AG09319 (cell line): ENCODE data around the gene MTA1.

Source experiments
- DNase-seq: peaks from one replicate; pipeline ENCODE4 v3.0.0-alpha.2; 2010; ENCODE audit warnings: low read depth; ENCODE audit errors: extremely low read depth
- TF ChIP-seq, protein P1 (sequence below): IDR thresholded peaks from 2 replicates; pipeline ENCODE4 v1.5.1; 2011; ENCODE audit warnings: low read depth, mild to moderate bottlenecking, inconsistent platforms, low read length, moderate library complexity

MTA1 gene

DNA sequence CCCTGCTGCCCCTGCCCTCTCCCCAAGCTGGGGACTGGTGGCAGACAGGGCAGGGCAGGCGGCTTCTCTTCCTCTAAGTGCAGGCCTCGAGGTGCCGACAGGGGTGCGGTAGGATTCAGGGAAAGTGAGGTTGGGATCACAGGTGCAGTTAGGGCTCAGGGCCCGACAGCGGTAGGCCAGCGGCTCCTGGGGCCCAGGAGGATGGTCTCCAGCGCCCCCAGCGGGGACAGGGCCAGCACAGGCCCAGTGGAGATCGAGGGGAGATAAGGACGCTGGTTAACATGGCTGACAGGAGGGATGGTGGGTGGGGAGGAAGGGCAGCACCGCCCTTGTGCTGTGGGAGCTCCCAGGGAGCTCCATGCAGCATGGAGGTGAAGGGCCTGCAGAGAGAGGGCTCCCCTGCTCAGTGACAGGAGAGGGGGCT lies 66.1 kb downstream of the MTA1 start:
- TF ChIP-seq, protein P1, sequence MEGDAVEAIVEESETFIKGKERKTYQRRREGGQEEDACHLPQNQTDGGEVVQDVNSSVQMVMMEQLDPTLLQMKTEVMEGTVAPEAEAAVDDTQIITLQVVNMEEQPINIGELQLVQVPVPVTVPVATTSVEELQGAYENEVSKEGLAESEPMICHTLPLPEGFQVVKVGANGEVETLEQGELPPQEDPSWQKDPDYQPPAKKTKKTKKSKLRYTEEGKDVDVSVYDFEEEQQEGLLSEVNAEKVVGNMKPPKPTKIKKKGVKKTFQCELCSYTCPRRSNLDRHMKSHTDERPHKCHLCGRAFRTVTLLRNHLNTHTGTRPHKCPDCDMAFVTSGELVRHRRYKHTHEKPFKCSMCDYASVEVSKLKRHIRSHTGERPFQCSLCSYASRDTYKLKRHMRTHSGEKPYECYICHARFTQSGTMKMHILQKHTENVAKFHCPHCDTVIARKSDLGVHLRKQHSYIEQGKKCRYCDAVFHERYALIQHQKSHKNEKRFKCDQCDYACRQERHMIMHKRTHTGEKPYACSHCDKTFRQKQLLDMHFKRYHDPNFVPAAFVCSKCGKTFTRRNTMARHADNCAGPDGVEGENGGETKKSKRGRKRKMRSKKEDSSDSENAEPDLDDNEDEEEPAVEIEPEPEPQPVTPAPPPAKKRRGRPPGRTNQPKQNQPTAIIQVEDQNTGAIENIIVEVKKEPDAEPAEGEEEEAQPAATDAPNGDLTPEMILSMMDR = no peak
- no peak for DNase-seq

DNA sequence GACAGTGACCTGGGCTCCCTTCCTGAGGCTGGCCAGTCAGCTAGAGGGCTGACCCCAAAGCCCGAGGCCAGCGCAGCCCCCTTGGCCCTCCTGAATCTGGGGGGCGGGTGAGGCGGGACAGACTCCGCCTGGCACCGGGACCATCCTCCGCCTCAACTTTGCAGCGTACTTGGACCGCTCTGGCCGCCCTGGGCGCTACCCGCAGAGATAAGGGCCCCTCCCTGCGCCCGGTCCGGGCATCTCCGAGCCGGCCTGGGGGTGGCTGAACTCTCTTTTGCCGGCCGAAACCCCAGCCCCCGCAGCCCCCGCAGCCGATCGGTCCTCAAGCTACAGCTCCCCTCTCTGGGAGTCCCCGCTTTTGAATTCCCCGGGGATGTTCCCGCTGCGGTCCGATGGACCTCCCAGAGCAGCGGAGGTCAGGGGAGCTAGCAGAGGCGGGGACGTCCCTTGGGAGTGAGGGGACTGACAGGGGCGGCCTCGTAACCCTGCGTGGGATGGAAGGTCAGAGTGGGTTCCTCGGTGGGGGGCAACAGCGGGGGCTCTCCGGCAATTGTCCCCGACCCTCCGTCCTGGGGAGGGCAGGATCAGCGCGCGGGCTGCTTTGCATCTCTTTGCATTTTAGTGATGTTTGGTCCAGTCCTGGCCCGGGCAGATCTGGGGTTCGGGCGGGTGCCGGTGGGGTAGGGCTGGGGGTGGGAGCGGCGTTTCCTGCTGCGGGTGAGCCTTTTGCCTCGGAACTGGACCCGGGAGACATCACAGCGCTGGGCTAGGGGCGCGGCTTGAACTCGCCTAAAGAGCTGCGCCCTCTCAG lies 66.7 kb downstream of the MTA1 start, which contains the start of gene CRIP1:
Gene CRIP1 (plus strand): TSS at position 724 of the 811 bp plus-strand sequence. CDS start 374 bp downstream, outside the sequence.
- TF ChIP-seq, protein P1 = no peak
- DNase-seq = no peak

DNA sequence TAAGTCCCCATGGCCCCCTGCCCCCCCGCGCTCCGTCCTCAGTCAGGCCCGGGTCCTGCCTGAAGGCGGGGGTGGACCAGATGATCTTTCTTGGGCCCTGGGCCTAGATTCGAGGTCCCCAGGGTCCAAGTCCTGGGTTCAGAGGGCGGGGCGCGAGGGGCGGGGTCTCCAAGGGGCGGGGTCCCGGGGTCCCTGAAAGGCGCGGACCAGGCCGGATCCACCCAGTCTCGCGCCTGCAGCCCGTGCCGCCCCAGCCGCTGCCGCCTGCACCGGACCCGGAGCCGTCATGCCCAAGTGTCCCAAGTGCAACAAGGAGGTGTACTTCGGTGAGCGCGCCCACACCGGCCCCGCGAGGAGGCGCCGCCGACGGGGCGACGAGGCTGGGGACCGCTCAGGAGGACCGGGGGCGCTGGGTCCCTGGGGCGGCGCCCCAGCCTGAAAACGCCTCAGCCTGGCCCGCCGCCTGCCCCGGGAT lies 67.4 kb downstream of the MTA1 start:
- TF ChIP-seq, protein P1 = no peak
- DNase-seq = no peak

DNA sequence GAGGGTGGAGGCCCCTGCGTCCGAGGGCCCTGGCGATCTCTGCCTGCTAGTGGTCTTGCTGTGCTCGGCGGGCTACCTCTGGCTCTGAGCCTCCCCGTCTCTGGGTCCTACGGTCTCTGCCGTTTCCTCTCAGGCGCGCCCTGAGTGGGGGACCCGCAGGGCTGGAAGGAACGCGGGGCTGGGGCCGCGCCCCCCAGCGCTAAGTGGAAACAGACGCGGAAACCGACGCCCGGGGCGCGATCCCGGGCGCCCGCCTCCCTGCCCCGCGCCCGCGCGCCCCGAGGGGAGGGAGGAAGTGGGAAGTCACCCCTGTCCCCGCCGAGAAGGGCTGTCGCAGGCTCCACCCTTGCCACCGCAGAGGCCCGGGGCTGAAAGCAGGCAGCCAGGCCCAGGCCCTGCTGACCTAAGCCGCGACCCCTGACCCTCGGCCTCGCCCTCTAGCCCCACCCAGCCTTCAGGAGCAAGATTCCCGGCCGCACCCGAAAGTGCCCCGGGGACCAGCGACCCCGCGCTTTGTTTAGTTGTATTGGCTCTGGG lies 67.9 kb downstream of the MTA1 start:
- no peak for DNase-seq
- TF ChIP-seq, protein P1 = no peak

DNA sequence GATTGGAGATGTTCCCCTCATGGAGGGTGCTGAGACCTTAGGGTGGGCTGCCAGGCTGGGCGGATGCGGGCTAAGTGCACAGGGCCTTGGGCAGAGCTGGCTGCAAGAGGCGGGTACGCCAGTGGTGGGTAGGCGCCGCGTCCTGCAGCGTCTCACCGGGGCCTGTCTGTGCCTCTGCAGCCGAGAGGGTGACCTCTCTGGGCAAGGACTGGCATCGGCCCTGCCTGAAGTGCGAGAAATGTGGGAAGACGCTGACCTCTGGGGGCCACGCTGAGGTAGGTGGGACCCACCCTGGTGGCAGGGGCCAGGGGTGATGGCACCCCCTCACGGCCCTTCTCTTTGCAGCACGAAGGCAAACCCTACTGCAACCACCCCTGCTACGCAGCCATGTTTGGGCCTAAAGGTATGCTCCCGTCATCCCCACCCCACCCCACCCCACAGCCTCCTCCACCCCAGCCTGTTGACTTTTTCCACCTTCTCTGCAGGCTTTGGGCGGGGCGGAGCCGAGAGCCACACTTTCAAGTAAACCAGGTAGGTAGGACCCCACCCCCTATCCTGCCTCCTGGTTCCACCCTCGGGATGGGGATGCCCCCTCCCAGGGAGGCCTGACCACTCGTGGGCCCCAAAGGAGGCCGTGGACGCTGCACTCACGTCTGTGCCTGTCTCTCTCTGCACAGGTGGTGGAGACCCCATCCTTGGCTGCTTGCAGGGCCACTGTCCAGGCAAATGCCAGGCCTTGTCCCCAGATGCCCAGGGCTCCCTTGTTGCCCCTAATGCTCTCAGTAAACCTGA lies 68.6 kb downstream of the MTA1 start:
- TF ChIP-seq, protein P1 = no peak; the same call in 1 of the 2 replicates
- no peak for DNase-seq

DNA sequence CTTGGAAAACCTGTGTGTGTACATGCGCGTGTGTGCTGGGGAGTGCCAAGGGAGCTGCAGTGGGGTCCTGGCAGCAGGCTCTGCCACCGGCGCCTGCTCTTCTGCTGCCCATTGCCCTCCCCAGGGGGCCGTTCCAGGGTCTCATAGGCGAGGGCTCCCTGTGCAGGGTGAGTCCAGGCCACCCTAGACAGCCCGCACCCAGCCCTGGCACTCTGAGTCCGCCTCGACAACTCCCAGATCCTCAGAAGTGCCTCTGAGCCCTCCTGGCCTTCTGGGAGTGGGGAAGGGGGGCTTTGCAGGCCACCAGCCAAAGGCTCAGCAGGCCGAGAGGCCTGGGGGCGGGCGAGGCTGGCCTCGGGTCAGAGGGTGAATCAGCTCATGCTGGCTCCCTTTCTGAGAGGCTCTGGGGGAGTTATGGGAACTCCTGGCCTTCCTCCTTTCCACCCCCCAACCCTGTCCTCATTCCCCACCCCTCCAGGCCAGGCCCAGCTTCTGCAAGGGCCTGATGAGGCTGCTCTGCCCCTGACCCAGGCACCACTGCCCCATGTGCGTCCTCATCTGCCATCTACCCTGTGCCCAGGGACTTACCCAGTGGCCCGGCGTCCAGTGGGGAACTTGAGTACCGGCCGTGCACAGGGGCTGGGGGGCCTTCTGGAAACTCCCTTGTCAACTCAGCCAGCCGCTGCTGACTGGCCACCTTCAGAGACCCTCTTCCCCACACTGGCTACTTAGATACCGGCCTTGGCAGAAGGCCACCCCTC lies 69.3 kb downstream of the MTA1 start:
- DNase-seq = no peak
- TF ChIP-seq, protein P1 = no peak
